Stimulated activated CD8-positive, alpha-beta memory T cell treated with anti-CD3 and anti-CD28 coated beads, Interleukin-4, amount 100 ng/mL, for 4 hours (primary cell): Measurements from ENCODE around the gene ISCA2.
"Not testable (repeated sequence)": the region's sequence is repeated elsewhere in the genome, so short reads cannot be mapped to it uniquely, and the experiment has no call there.

Experiments
- DNase-seq, 2 donors: peaks; one replicate each; pipeline ENCODE4 v3.0.0-alpha.2; 2020; ENCODE audit warnings: low read depth in 2 of 2, low spot score in 1 of 2

The ISCA2 gene, protein sequence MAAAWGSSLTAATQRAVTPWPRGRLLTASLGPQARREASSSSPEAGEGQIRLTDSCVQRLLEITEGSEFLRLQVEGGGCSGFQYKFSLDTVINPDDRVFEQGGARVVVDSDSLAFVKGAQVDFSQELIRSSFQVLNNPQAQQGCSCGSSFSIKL

DNA sequence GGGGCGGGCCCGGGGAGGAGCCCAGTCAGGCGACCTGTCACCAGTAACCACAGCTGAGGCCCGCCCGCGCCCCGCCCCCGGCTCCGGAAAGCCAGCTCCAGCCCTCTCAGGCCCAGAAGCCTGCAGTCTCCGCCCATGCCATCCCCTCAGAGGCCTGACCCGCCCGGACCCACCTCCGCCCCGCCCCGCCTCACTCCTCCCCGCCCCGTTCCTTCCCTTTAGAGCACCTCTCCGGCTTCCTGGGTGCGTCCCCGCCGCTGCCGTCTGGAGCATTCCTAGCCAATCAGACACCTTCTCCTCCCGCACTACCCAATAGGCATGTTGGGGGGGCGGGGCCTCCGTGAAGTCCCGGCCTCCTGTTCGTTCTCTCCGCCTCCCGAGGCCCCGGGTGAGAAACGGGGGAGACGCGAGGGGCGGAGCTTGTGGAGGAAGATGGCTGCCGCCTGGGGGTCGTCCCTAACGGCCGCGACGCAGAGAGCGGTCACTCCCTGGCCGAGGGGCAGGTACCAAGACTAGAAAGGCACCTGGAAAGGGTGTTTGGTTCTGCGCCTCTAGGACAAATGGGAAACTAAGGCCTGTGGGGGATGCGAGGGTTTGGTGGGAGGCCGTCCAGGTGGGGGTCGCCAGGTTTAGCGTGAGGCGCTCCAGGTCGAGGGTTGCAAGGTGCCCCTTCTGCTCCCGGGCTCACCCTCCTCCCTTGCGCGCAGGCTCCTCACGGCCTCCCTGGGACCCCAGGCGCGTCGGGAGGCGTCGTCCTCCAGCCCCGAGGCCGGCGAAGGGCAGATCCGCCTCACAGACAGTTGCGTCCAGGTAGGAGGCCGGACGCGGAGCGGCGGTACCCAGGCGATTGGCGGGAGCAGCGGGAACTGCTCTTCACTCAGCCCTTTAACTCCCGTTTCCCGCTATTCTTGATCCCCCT lies at the start of gene ISCA2:
Gene ISCA2, plus strand, starts transcription at position 423 of the 919 bp plus-strand sequence. Its CDS starts 10 bp downstream, at position 433.
- DNase-seq, result peak; percentile 98 to 100

DNA sequence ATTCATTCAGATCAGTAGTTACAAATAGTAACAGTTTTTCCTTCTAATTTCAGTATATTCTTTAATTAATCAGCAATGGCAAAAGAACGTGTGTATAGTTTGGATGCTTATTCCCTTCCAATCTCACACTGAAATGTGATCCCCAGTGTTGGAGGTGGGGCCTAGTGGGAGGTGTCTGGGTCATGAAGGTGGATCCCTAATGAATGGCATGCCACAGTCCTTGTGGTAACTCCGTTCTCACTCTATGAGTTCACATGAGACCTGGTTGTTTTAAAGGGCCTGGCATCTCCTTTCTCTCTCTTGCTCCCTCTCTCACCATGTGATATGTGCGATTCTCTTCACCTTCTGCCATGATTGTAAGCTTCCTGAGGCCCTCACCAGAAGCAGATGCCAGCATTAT lies 48.7 kb upstream of the ISCA2 start:
- no peak for DNase-seq

DNA sequence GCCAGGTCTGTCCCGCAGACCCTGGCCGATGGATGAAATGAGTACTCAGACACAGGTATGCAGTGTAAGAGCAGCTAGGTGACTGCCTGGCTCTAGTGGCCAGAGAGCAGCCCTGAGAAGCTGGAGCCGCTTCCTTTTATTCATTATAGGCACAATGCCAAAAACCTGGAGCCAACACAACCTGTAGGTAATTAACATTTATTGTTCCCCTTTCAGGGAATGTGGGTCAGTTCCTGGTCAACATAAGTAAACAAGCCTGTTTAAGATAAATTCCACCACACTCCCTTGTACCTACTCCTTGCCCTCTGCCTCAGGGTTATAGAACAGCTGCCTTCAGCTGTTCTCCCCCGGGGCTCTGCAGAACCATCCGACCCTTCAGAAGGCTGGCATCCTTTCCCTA lies 39.2 kb upstream of the ISCA2 start:
- not testable (repeated sequence) for DNase-seq

DNA sequence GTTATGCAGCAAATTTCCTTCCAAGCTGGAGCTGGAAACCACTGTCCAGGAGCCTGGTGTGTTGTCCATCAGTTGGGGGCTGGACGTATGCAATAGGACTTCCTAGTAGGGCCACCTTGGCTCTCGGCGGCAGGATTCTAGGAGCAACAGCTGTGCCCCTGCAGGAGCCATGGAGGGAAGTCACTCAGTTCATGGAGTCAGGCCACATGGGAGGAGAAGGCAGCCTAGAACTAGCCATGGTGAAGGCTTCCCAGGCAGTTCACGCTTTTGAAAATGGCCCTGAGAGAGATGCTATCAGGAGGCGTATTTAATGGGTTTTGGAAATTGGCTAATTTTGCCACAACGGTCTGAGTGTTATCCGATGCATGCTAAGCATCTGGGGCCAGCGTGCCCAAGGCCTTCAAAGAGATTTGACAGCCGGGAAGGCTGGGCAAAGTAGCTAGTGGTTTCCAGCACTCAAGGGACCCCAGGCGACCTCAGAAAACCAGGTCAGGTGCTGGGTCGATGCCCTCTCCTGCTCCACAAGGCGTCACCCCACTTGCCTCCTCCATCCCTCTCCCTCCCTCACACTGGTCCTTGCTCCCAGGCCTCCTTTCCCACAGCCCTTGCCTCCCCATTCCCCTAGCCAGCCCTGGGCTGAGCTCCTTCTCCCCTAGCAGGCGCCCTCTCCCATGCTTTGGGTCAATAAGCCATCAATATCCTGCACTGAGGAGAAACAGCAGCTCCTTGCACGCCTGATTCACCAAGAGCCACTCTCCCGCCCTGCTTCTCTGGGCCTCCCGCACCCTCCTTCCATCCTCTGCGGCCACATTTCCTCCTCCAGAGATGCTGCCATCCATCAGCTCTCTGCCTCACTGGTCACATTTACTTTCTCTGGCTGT lies 36.6 kb upstream of the ISCA2 start:
- DNase-seq, result no peak

DNA sequence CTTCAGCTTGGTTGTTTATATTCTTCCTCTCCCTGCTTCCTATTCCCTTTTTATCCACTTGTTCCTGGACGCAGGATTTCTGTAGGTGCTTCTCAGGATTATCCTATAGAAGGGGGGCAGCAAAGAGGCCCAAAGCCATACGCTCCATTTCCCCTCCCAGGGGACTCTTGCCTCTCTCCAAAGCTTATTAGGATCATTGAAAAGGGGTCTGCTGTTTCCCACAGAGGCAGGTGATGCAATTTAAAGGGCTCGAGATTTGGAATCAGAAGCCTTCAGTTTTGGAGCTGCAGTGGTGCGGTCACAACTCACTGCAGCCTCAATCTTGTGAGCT lies 36.0 kb upstream of the ISCA2 start:
- no peak for DNase-seq

DNA sequence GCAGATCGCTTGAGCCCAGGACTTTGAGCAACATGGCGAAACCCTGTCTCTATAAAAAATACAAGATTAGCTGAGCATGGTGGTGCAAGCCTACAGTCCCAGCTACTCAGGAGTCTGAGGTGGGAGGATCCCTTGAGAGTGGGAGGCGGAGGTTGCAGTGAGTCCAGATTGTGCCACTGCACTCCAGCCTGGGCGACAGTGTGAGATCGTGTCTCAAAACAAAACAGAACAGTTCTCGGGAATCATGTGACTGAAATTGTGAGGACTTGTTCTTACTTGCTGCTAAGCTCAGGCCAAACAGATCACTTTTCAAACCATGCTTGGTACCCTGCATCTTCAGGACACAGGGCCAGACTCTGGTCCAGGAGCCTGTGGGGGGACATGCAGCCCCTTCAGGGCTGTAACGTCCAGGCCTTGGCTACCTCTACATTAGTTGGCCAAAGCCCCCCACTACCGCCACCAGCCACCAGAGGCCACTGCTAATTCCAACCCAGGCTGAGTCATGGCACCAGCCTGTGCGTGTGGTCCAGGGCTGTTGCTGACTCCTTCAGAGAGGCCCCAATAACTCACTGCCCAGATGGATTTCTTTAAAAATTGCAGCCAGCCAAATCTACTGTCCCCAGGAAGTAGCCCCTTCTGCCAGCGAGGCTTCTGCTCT lies 34.1 kb upstream of the ISCA2 start:
- DNase-seq, result no peak

DNA sequence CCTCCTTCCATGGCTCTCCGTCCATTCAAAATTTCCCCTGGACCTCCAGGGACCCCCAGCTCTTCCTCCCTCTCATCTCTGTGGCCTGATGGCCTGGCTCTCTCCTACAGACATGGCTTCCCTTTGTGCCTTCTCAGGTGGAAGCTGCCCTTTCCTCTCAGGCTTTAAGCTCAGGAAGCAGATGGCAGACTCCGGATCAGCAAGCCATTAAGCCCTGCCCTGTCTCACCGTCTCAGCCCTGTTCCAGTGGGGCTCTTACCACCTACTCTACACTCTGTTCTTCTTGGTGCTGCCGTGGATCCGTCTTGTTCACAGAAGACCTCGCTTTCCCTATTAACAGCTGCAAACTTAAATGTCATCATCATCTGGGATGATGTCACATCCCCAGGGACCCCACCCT lies 33.6 kb upstream of the ISCA2 start:
- no peak for DNase-seq

DNA sequence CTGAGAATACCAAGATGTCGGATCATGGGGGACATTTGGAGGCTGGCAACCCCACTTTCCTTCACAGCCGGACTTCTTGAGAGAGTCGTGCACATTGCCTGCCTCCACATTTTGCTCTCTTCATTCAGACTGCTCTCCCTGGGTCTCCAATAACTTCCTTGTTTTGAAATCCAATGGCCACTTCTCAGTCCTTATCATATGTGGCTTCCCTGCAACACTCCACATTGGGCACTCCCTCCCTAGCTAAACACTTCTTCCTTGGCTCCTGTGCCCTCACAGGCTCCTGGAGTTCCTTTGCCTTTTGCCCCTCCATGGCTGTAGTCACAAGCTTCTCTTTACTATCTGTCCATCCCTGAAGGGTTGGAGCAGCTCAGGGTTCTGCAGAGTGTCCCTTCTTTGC lies 30.6 kb upstream of the ISCA2 start:
- DNase-seq, result no peak

DNA sequence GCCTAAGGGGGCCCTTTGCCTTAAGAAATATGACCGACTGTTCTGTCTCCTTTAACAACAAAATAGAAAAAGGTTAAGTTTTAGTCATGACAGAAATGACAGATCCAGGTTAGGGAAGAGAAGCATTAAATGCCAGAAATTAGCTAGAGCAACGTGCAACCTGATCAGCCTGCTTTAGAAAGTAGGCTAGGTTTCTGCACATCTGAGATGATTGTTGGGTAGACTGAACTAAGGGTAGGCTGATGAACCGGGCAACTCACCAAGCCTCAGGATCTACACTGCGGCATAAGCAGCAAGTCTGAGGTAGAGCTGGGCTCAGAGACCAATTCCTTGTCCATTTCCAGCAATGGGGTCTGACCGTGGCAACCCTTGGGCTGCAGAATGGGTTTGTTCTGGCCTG lies 29.9 kb upstream of the ISCA2 start:
- no peak for DNase-seq

DNA sequence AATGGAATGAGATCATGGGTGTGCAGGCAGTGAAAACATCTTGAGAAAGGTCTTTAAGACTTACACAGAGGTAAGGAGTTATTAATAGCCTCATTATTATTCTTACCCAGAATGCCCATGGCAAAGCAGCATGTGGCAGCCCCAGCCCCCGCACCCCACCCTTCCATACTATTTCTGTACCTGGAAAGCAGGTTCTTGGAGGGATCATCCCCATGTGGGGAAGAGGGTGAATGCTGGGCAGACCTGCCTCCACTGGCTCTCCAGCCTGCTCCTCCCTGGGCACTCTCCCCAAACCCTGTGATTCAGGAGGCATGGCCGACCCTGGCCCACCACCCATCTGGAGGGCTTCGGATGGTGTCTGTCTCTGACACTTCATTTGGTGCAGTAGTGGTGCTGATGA lies 28.8 kb upstream of the ISCA2 start:
- no peak for DNase-seq

DNA sequence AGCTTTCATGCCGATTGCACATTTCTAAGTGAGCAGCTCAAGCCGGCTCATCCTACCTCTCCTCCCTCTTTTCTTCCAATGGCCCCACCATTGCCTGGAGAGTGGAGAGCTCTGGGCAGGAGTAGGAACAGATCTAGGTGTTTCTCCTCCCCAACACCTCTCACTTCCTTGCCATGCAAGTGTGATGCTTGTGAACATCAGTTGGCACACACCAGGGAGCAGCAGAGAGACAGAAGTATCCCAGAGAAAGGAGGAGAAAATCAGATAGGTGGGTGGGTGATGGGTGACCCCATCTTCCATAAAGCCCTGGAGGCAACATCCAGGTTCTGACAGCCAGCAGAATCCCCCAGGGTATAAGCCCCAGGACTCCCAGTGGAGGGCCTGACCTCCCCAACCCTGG lies 28.2 kb upstream of the ISCA2 start:
- no peak for DNase-seq

DNA sequence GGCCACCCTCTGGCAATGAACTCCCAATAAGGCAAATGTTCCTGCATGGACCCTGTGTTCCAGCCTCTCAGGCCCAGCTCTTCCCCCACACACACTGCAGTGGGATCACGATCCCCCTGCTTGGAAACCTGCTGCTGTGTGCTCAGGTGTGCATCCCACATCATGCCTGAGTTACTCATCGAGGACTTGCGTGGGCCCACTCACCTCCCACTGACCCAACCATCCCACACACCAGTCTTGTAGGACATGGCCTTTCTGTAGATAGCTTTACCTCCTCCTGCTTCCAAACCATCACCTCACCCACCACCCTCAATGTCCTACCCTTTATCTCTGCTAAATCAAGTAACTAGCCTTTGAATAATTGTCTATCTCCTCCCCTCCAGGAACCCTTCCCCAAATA lies 25.1 kb upstream of the ISCA2 start:
- no peak for DNase-seq

DNA sequence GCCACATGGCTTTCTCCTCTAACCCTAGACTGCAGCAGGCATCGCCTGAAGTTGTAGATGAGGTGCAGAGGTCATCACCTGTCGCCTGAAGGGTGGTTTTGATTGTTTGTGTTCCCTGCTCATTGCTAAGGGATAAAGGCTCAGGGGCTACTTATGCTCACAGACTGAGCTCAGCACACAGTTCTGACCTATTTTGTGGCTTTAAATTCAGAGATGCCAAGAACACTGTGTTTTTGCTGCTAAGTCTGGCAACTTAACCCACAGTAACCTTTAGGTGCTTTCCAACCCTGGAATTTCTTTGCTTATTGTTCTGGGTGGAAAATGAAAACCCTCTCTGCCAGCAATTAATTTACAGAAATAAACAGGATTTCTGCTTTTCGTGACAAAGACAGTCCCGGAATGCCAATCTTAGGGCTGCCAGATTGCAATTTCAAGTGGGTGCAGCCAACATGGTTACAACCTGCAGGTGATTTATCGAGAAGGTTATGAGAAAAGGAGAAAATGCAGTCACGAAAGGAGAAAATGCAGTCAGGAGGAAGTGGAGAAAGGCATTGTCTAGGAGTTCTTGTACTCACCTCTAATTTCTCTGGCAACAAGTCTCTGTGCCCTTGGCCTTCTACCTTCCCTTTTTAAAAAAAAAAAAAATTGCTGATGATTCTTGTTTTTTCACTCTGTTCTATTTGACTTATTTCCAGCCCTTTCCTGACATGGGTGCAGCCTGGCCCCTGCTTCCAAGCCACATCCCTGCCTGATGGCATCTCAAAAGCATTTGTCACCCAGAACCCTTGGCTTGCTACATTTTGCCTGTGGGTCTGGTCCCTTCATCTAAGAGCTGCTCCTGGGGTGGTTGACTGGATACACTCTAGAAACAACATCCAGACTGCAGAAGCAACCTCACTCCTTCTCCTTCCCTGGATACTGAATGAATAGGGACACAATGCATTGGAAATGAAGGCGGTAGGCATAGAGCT lies 23.7 kb upstream of the ISCA2 start:
- no peak for DNase-seq

DNA sequence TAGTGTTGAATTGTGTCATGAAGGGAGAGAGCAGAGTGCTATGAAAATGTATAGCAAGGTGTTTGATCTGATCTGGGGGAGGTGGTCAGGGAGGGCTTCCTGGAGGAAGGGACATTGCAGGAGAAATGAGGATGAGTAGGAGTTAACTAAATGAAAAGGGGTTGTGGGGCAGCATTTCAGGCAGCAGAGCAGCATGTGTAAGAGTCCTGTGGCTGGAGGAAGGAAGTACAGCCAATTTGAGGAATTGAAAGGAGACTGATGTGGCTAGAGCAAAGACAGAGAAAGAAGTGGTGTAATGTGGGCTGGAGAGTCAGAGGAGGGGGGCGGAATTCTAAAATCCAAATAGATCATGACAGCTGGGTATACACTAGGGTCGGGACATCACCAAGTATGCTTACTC lies 21.0 kb upstream of the ISCA2 start:
- no peak for DNase-seq

DNA sequence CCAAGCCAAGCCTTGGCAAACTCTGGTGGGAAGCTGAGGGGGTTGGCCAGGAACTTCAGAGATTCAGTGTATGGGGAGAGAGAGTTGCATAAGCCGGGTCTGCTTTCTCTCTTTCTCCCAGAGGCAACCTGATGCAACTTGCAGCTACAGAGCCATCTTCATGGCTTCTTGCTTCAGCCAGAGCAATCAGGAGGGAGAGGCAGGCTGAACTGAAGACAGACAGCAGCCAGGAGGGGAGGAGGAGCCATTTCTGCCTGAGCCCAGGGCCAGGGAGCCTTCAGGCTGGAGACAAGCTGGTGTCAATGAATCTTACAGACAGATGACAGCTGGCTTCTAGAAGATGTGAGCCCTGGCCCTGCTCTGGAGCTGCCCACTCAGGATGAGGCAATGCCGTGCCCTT lies 19.2 kb upstream of the ISCA2 start:
- DNase-seq, result no peak

DNA sequence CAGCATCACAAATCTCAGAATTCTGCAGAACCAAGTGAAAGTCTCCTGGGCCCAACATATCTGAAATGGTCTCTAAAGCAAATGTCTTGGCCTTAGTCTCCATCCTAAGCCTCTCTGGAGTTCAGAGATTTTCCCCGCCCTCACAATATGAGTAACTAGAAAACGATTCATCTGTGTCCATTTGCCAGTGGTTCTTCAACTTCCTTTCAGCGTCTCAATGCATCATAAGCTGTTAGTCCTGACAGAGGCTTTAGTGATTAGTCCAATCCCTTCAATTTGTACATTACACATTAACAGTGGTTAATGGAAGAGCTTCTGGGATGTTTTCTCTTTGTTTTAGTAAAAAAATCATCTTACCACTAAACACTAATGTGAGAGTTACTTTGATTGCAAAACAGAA lies 17.9 kb upstream of the ISCA2 start:
- DNase-seq, result no peak

DNA sequence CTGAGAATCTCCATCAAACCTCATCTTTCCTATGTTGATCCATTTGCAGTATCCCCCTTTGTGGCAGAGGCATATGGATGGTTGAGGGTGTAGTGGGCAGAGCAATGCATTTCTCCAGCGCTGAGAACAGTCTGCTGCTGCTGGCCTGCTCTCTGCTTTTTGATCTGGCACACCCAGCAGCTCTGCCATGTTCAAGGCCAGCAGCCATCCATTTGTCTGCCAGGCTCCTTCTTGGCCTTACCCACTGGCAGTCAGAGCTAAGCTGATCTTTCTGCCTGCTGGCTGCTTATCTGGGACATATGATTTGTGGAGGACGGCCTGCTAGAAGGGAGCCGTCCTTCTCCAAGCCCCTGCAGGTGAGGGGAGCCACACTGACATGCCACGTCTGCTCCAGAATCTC lies 17.5 kb upstream of the ISCA2 start:
- DNase-seq, result no peak

DNA sequence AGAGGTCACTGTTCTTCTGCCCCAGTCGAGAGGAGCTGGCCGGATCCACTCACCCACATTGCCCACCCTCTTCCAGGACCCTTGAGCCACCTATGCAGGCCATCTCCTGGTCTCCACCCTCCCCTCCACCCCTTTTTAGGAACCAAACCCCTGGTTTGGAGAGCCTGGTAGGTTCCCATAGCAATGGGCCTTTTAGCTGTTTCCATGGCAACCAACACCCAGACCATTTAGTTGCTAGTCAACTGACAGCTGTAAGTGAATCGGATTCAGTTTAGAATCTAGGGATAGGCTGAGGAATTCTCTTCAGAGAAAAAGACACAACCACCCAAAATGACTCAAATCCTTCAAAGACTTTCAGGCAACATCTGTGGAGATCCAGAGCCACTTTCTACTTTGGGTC lies 17.0 kb upstream of the ISCA2 start:
- DNase-seq, result no peak

DNA sequence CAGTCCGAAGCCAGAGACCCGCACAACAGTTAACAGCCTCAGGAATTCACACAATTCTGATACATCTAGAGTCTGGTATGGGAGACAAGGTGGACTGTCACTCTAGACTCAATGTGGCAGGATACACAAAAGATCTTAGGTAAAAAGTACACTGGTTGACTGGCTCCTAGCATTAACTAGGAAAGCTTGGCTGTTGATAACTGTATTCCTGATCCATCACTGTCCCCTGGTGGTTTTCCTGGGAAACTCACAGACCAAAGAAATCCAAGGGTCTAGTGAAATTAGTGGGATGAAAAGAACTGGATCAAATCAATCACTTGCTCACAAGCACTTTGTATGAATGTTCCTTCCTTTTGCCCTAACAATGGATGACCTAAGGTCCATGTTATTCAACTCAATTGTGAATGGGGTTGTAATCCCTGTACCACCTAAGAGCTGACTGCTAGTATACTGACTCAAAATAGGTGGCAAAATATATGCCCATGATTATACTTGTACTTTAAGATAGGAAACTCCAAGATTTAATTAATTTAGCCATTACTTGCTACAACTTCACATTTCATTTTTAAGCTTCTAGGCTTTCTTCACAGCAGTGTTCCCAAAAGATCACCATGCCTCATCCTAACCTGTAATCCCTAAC lies 14.4 kb upstream of the ISCA2 start:
- no peak for DNase-seq

DNA sequence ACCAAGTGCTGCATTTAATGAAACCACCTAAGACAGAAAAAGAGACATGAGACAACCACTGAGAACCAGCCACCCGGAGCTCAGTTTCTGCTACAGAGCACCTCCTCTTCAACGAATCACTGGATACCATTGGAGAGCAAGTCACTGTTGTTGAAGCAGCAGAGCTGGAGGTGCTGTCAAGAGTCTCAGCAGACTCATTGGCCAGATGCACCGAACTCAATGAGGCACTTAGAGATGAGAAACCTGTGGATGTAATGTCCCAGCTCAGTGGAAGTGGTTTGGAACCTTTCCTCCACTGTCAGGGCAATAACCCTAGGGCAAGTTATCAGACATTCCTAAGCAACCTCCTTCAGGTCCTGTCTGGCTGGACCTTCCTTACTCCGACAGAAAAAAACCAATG lies 13.5 kb upstream of the ISCA2 start:
- DNase-seq, result no peak
